Loucy (cell line): ENCODE data around the gene VIL1.

Experiments
- H2AFZ ChIP-seq: fragments of 200-600 bp; sonication (generic); 2 replicates; pipeline ENCODE4 v1.6.0; 2016; ENCODE audit warnings: antibody characterized with exemption, mild to moderate bottlenecking, low read length, moderate library complexity
- H3F3A ChIP-seq: fragments of 200-600 bp; 2 replicates; pipeline ENCODE4 v1.6.0; 2016; ENCODE audit warnings: antibody characterized with exemption, low read depth, mild to moderate bottlenecking
- H3K27me3 ChIP-seq: fragments of 200-600 bp; sonication (generic); 2 replicates; pipeline ENCODE4 v1.6.1; 2014; ENCODE audit warnings: low read length, mild to moderate bottlenecking; ENCODE audit not compliant: insufficient read depth, poor library complexity, severe bottlenecking
- H3K36me3 ChIP-seq: fragments of 200-600 bp; sonication (generic); 2 replicates; pipeline ENCODE4 v1.6.1; 2016; ENCODE audit warnings: low read length; ENCODE audit not compliant: insufficient read depth
- H3K4me1 ChIP-seq: fragments of 200-600 bp; sonication (generic); 2 replicates; pipeline ENCODE4 v1.5.1; 2014; ENCODE audit warnings: low read length, mild to moderate bottlenecking; ENCODE audit not compliant: insufficient read depth, poor library complexity, severe bottlenecking
- H3K4me2 ChIP-seq: fragments of 200-600 bp; sonication (generic); 2 replicates; pipeline ENCODE4 v1.6.0; 2014; ENCODE audit warnings: antibody characterized with exemption, low read length, low read depth, mild to moderate bottlenecking; ENCODE audit not compliant: poor library complexity, severe bottlenecking
- H3K4me3 ChIP-seq: fragments of 200-600 bp; sonication (generic); 2 replicates; pipeline ENCODE4 v1.5.1; 2014; ENCODE audit warnings: low read length, mild to moderate bottlenecking, mixed read lengths; ENCODE audit not compliant: poor library complexity, severe bottlenecking
- H3K79me2 ChIP-seq: fragments of 200-600 bp; sonication (generic); 2 replicates; pipeline ENCODE4 v1.6.1; 2014; ENCODE audit warnings: low read length; ENCODE audit not compliant: insufficient read depth
- H3K9ac ChIP-seq: fragments of 200-600 bp; sonication (generic); 2 replicates; pipeline ENCODE4 v1.6.0; 2014; ENCODE audit warnings: mild to moderate bottlenecking, low read depth, low read length, moderate library complexity; ENCODE audit not compliant: poor library complexity, severe bottlenecking
- H3K9me2 ChIP-seq: fragments of 200-600 bp; sonication (generic); replicated peaks from 2 replicates; pipeline ENCODE4 v1.6.1; 2016; ENCODE audit warnings: low read depth, low read length, mixed read lengths
- H3K9me3 ChIP-seq: fragments of 200-600 bp; sonication (generic); 2 replicates; pipeline ENCODE4 v1.6.1; 2014; ENCODE audit warnings: mild to moderate bottlenecking, antibody characterized with exemption, low read length, low read depth; ENCODE audit not compliant: insufficient read depth
- H4K20me1 ChIP-seq: fragments of 200-600 bp; sonication (generic); 2 replicates; pipeline ENCODE4 v1.6.0; 2014; ENCODE audit warnings: antibody characterized with exemption, low read length, mild to moderate bottlenecking; ENCODE audit not compliant: insufficient read depth, poor library complexity, severe bottlenecking
- EZH2phosphoT487 ChIP-seq: fragments of 200-600 bp; IDR thresholded peaks from 2 replicates; pipeline ENCODE4 v1.6.1; 2018; ENCODE audit warnings: antibody characterized with exemption, mild to moderate bottlenecking, moderate library complexity, borderline replicate concordance
- TF ChIP-seq, protein P1 (sequence below): fragments of 200-600 bp; sonication (generic); conservative IDR thresholded peaks from 2 replicates; pipeline ENCODE4 v1.5.1; 2014; ENCODE audit warnings: mild to moderate bottlenecking, antibody characterized with exemption, low read length

VIL1 gene

DNA sequence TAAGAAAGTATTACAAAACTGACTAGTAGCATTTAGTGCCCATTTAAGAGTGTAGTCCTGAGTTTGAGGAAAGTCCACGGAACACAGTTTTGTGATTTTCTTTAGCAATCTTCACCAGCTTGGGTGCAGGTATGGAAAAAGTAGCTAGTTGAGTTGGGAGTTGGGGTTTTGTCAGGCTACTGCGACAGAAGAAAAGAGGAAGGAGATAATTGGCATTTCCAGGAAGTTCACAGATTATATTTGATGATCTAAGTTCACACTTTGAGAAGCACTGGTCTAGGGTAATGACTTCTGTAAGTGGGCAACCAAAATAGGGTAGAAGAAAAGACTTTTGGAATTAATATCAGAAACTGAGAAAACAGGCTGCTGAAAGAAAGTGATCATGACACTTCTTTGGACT is 52.1 kb downstream of the VIL1 start:
- H3K4me1 ChIP-seq: no peaks in the 10 kb centered on the region
- H3K27me3 ChIP-seq: no peaks in the 10 kb centered on the region
- H3K4me2 ChIP-seq: no peak overlapping the region
- no peak overlapping the region for H3K9ac ChIP-seq
- H3K36me3 ChIP-seq: peaks cover 38% of the 10 kb centered on the region; the same call in 1 of the 2 replicates
- no peaks in the 10 kb centered on the region for H3K9me2 ChIP-seq
- no peak overlapping the region for H2AFZ ChIP-seq
- H3F3A ChIP-seq: no peaks in the 10 kb centered on the region
- TF ChIP-seq EZH2phosphoT487: no peak
- TF ChIP-seq, protein P1, sequence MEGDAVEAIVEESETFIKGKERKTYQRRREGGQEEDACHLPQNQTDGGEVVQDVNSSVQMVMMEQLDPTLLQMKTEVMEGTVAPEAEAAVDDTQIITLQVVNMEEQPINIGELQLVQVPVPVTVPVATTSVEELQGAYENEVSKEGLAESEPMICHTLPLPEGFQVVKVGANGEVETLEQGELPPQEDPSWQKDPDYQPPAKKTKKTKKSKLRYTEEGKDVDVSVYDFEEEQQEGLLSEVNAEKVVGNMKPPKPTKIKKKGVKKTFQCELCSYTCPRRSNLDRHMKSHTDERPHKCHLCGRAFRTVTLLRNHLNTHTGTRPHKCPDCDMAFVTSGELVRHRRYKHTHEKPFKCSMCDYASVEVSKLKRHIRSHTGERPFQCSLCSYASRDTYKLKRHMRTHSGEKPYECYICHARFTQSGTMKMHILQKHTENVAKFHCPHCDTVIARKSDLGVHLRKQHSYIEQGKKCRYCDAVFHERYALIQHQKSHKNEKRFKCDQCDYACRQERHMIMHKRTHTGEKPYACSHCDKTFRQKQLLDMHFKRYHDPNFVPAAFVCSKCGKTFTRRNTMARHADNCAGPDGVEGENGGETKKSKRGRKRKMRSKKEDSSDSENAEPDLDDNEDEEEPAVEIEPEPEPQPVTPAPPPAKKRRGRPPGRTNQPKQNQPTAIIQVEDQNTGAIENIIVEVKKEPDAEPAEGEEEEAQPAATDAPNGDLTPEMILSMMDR: no peak
- no peak overlapping the region for H3K4me3 ChIP-seq
- no peaks in the 10 kb centered on the region for H3K79me2 ChIP-seq
- H4K20me1 ChIP-seq: no peaks in the 10 kb centered on the region
- no peaks in the 10 kb centered on the region for H3K9me3 ChIP-seq

GRCh38 chr2:218471982-218472381 is 53.1 kb downstream of the VIL1 start:
- Histone ChIP-seq H3K9me3 (no peaks in the 10 kb centered on the region), H3K36me3 (peaks cover 47% of the 10 kb centered on the region; the same call in 1 of the 2 replicates), H3F3A (no peaks in the 10 kb centered on the region), H3K9ac (no peak overlapping the region), H4K20me1 (no peaks in the 10 kb centered on the region), H3K4me2 (no peak overlapping the region), H2AFZ (no peak overlapping the region), H3K27me3 (no peaks in the 10 kb centered on the region), H3K9me2 (no peaks in the 10 kb centered on the region), H3K4me1 (no peaks in the 10 kb centered on the region), H3K4me3 (no peak overlapping the region), H3K79me2 (no peaks in the 10 kb centered on the region)
- TF ChIP-seq, protein P1: no peak
- no peak for TF ChIP-seq EZH2phosphoT487

GRCh38 chr2:218472988-218473387 is 54.1 kb downstream of the VIL1 start:
- H3K9me3 ChIP-seq: no peaks in the 10 kb centered on the region
- TF ChIP-seq EZH2phosphoT487: no peak
- TF ChIP-seq, protein P1: no peak
- peaks cover 55% of the 10 kb centered on the region; the same call in 1 of the 2 replicates for H3K36me3 ChIP-seq
- no peak overlapping the region for H3K4me2 ChIP-seq
- no peaks in the 10 kb centered on the region for H3K9me2 ChIP-seq
- no peaks in the 10 kb centered on the region for H4K20me1 ChIP-seq
- H3F3A ChIP-seq: no peaks in the 10 kb centered on the region
- H3K79me2 ChIP-seq: no peaks in the 10 kb centered on the region
- no peaks in the 10 kb centered on the region for H3K4me1 ChIP-seq
- no peak overlapping the region for H3K4me3 ChIP-seq
- H3K27me3 ChIP-seq: no peaks in the 10 kb centered on the region
- no peak overlapping the region for H3K9ac ChIP-seq
- no peak overlapping the region for H2AFZ ChIP-seq
